ENCODE measurements around the gene LMTK3. TPM values are rescaled to one million over a fixed set of nuclear protein-coding genes. Genes with fewer than 3 reads are reported as not detected.

The LMTK3 gene
- total RNA-seq, 1 donor from 2014 or later = 0.70 TPM

DNA sequence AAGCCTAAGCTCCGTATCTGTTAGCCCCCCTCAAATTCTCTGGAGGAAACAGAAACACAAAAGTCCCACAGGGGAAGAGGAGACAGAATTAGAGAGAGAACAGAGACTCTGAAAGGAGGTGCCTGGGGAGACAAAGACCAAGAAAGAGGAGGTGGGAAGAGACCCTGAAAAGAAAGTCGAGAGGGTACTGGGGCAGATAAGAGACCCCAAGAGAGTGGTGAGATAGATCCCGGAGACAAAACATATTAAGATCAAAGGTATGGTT is 66.8 kb downstream of the LMTK3 start:
- intact Hi-C loops (cut with DNase I) = no loop called here
- no peak for ATAC-seq (ENCODE audit: poor library complexity)
- no peak for DNase-seq

DNA sequence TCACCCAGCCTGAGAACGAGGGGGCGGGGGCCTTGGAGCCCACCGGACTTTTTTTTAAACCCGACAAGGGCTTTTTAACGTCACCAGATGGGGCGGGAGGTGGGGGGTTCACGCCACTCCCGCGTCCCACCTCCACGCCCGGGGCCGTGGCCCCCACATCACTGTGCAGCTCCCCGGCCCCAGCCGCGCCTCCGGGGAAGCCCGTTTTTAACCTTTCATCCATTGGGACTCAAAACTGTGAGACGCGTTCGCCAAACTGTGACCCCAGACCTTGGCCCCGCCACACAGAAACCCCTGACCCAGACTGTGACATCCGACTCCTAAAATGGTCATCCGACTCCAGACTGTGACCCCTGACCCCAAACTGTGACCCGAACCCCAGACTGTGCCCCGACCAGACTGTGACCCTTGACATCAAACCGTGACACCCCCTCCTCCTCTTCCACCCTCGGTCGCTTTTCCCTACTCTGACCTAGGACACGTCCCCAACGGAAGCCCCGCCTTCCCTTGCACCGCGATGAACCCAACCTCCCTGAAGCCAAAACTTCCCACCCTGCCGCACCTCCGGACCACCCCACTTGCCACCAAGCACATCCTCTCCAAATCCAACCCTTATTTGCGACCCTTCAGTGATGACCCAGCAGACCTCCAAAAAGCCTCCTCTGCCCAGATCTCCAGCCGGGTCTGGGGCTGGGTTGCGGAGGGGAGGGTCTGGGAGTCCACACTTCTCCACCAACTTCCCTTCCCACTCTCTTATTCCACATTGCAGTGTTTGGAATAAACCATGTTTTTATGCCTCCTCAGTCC is 67.3 kb downstream of the LMTK3 start:
- intact Hi-C loops (cut with DNase I) = no loop called here
- ATAC-seq (ENCODE audit: poor library complexity) = no peak
- DNase-seq = no peak

DNA sequence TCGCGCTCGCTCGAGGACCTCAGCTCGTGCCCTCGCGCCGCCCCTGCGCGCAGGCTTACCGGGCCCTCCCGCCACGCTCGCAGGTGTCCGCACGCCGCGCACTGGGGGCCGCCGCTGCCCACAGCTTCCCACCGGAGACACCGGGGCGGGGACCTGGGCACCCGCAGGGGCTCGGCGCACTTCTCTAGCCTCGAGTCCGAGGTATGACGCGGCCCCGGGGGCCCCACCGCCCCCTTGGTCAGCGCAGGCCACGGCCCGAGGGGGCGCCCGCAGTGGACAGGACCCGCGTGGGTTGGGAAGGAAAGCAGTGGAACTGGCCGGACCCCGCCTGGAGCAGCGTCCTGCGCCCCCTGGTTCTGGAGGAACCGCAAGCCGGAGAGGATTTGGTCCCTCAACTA is 67.9 kb downstream of the LMTK3 start:
- intact Hi-C loops (cut with DNase I) = no loop called here
- DNase-seq = no peak

DNA sequence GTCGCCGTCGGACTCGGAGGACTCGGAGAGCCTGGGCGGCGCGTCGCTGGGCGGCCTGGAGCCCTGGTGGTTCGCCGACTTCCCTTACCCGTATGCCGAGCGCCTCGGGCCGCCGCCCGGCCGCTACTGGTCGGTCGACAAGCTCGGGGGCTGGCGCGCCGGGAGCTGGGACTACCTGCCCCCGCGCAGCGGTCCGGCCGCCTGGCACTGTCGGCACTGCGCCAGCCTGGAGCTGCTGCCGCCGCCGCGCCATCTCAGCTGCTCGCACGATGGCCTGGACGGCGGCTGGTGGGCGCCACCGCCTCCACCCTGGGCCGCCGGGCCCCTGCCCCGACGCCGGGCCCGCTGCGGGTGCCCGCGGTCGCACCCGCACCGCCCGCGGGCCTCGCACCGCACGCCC is 68.4 kb downstream of the LMTK3 start:
- ATAC-seq (ENCODE audit: poor library complexity) (no peak), DNase-seq (no peak)
- intact Hi-C loops (cut with DNase I) = no loop called here

More for the DNA sequence above, 67.9 kb downstream of the LMTK3 start:
- ATAC-seq (ENCODE audit: poor library complexity) = no peak

DNA sequence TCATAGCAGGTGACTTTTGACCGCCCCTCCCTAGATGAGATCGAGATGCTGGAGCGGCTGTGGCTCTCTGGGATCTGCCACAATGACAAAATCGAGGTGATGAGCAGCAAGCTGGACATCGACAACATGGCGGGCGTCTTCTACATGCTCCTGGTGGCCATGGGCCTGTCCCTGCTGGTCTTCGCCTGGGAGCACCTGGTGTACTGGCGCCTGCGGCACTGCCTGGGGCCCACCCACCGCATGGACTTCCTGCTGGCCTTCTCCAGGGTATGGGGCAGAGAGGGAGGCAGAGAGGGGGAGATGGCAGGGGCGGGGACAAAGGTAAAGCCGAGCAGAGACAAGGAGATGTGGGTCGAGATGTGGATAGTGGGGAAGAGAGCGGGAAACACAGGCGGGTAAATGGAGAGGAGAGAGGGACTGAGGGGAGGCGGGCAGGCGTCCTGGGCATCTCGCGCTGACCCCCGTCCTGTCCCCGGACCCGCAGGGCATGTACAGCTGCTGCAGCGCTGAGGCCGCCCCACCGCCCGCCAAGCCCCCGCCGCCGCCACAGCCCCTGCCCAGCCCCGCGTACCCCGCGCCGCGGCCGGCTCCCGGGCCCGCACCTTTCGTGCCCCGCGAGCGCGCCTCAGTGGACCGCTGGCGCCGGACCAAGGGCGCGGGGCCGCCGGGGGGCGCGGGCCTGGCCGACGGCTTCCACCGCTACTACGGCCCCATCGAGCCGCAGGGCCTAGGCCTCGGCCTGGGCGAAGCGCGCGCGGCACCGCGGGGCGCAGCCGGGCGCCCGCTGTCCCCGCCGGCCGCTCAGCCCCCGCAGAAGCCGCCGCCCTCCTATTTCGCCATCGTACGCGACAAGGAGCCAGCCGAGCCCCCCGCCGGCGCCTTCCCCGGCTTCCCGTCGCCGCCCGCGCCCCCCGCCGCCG is 69.3 kb downstream of the LMTK3 start:
- intact Hi-C loops (cut with DNase I) = no loop called here
- ATAC-seq (ENCODE audit: poor library complexity) (no peak), DNase-seq (no peak)

DNA sequence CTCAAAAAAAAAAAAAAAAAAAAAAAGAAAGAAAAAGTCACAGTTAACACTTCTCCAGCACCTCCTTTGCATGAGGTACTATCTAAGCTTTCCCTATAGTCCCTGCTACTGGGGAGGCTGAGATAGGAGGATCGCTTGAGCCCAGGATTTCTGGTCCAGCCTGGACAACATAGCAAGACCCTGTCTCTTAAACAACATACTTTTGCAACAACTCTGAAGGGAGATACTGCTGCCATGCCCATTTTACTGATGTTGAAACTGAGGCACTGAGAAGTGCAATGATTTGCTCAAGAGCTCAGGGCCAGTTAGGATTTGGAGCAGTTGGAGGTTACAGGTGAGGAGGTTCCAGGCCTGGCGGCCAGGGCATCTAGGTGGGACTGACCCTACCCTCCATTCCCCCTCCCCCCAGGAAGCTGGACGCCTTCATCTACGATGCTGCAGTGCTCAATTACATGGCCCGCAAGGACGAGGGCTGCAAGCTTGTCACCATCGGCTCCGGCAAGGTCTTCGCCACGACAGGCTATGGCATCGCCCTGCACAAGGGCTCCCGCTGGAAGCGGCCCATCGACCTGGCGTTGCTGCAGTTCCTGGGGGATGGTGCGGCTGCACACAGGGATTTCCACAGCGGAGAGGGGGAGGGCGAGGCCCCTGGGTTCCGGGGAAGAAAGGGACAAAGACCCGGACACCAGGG is 70.1 kb downstream of the LMTK3 start:
- intact Hi-C loops (cut with DNase I) = no loop called here
- ATAC-seq (ENCODE audit: poor library complexity) (no peak), DNase-seq (no peak)

DNA sequence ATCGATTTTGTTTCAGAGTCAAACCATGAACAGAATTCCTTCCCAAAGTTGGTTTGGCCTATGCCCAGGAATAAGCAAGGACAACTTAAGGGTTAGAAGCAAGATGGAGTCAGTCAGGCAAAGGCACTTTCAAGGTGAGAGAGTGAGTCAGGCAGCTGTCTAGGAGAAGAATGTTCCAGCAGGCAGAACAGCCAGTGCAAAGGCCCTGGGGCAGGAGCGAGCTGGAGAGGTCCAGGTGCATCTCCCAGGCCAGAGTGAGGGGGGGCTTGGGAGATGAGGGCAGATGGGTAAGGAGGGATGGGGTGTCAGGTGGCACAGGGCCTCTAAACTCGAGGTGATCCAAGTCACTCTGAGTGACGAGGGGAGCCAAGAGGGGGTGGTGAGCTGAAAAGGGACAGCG is 75.0 kb downstream of the LMTK3 start:
- no peak for DNase-seq
- ATAC-seq (ENCODE audit: poor library complexity) = no peak
- intact Hi-C loops (cut with DNase I) = no loop called here

Other genes with a start within 250 kb of the LMTK3 start
- 0.51 TPM for gene ZNF114, start 241.8 kb downstream of the LMTK3 start, total RNA-seq
- 41.8 TPM for gene EMP3, start 186.3 kb downstream of the LMTK3 start, total RNA-seq
- gene TMEM143, start 147.9 kb downstream of the LMTK3 start, total RNA-seq = 105 TPM
- gene SYNGR4, start 147.5 kb downstream of the LMTK3 start, total RNA-seq = not detected
- gene KDELR1, start 120.3 kb downstream of the LMTK3 start, total RNA-seq = 69.5 TPM
- 0.54 TPM for gene GRIN2D, start 118.2 kb downstream of the LMTK3 start, total RNA-seq
- 16.9 TPM for gene GRWD1, start 65.9 kb downstream of the LMTK3 start, total RNA-seq
- 0.24 TPM for gene KCNJ14, start 56.3 kb downstream of the LMTK3 start, total RNA-seq
- gene CYTH2, start 42.5 kb downstream of the LMTK3 start, total RNA-seq = 29.8 TPM
- gene SULT2B1, start 40.3 kb upstream of the LMTK3 start, total RNA-seq = 0.22 TPM
- gene SPACA4, start 94.9 kb upstream of the LMTK3 start, total RNA-seq = not detected
- gene FAM83E, start 103.2 kb upstream of the LMTK3 start, total RNA-seq = not detected
- gene RPL18, start 107.3 kb upstream of the LMTK3 start, total RNA-seq = 526 TPM
- 7.6 TPM for gene SPHK2, start 107.7 kb upstream of the LMTK3 start, total RNA-seq
- gene DBP, start 125.5 kb upstream of the LMTK3 start, total RNA-seq = 14.5 TPM
- gene CA11, start 134.4 kb upstream of the LMTK3 start, total RNA-seq = 7.5 TPM
- gene NTN5, start 161.2 kb upstream of the LMTK3 start, total RNA-seq = not detected
- not detected for gene FUT2, start 184.1 kb upstream of the LMTK3 start, total RNA-seq
- 4.8 TPM for gene MAMSTR, start 207.9 kb upstream of the LMTK3 start, total RNA-seq
- gene RASIP1, start 228.8 kb upstream of the LMTK3 start, total RNA-seq = 15.1 TPM
- 0.73 TPM for gene IZUMO1, start 235.1 kb upstream of the LMTK3 start, total RNA-seq
- 1.8 TPM for gene FUT1, start 240.8 kb upstream of the LMTK3 start, total RNA-seq
- not detected for gene FGF21, start 243.7 kb upstream of the LMTK3 start, total RNA-seq